ENCODE data around the gene CYP19A1. TPM values are rescaled to one million over a fixed set of nuclear protein-coding genes. Genes with fewer than 3 reads are reported as not detected.

Gene CYP19A1
- total RNA-seq, 1 donor from 2014 or later = 0.95 TPM

DNA sequence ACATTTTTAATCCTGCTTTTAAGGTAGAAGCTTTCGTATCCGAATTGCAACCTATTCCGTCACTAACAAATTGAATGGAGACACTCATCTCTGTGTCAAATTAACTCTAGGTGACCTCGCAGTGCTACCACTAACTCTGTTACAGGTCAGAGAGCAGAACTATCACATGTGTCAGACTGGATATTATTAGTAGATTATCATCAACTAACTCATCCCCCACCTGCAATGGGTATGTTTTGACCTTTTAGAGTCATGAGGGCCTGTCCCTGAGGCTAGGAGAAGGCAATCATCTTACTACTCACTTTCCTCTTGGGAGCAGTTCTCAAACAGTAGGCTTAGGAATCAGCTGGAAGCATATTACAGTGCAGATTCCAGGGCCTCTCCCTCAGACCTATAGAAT lies 5.1 kb upstream of the CYP19A1 start:
- intact Hi-C loops (cut with DNase I) = no loop called here
- no peak for DNase-seq
- H3K27ac ChIP-seq = no peak overlapping the region
- no peaks in the 10 kb centered on the region for H3K9me3 ChIP-seq
- ATAC-seq = no peak
- peaks cover 6% of the 10 kb centered on the region for H3K4me1 ChIP-seq
- no peaks in the 10 kb centered on the region for H3K36me3 ChIP-seq
- peaks cover 14% of the 10 kb centered on the region for H3K27me3 ChIP-seq (ENCODE audit: low read depth)
- H3K4me3 ChIP-seq = no peak overlapping the region
- TF ChIP-seq, protein P1, sequence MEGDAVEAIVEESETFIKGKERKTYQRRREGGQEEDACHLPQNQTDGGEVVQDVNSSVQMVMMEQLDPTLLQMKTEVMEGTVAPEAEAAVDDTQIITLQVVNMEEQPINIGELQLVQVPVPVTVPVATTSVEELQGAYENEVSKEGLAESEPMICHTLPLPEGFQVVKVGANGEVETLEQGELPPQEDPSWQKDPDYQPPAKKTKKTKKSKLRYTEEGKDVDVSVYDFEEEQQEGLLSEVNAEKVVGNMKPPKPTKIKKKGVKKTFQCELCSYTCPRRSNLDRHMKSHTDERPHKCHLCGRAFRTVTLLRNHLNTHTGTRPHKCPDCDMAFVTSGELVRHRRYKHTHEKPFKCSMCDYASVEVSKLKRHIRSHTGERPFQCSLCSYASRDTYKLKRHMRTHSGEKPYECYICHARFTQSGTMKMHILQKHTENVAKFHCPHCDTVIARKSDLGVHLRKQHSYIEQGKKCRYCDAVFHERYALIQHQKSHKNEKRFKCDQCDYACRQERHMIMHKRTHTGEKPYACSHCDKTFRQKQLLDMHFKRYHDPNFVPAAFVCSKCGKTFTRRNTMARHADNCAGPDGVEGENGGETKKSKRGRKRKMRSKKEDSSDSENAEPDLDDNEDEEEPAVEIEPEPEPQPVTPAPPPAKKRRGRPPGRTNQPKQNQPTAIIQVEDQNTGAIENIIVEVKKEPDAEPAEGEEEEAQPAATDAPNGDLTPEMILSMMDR (IDR thresholded peaks at IDR 0.05) = no peak

DNA sequence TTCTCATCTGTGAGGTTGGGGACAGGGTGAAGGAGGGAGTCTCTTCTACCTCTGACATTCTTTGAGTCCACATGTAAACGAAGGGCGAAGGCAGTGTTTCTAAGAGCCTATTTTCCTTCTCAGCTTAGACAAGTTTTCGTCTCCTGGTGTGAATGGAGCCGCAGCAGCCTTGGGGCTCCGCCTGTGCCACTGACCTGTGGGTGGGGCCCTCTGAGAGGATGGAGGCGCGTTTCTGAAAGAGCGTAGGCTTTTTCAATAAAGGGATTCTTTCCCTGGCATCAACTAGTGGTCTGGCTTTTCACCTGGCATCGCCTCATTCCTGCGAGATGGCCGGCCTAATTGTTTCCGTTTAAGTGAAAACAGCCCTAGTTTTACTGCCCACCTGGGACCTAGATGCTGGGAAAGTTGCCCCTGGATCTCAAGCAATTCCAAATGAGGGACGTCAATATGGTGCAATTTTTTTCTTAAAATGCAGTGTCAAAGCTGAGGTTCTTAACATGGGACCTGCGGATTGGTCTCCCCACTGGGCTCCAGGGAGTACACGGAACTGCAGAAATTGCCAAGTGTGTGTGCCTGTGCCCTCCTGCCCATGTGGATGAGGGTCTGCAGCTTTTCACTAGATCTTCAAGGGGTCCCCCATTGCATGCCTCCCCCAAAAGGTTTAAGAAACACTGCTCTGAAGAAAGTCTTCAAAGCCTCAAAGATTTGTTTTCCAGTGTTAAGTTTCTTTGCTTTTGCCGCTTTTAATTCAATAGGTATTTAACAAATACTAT lies 4.0 kb upstream of the CYP19A1 start:
- intact Hi-C loops (cut with DNase I) = no loop called here
- peak in 1 of 2 donors; percentile 9 for ATAC-seq

DNA sequence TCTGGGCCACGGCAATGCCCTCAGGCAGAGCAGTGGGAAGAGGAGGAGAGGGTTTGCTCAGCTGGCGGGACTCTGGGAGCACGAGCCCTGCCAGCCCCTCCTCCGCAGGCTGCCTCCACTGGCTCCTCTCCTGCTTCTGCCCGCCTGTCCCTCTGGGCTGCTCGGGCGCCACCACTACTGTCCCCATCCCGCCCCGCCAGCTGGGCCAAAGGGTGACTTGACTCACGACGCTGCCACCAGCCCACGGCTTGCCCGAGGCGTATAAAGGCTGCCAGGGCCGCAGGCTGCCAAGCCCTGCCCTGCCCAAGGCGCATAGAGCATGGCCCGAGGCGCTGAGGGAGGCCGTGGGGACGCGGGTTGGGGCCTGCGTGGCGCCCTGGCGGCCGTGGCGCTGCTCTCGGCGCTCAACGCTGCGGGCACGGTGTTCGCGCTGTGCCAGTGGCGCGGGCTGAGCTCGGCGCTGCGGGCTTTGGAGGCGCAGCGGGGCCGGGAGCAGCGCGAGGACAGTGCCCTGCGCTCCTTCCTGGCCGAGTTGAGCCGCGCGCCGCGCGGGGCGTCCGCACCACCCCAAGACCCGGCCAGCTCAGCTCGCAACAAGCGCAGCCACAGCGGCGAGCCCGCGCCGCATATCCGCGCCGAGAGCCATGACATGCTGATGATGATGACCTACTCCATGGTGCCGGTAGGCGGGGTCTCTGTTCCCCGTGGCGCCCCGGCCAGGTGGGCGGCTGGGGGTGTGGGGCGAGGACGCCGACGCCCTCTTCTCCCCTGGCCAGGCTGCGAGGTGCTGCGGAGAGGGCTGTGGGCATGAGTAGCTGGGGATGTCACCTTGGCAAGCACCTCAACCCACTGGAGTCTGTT lies 3.2 kb upstream of the CYP19A1 start, which contains the start of gene GLDN:
TSS of gene GLDN (plus strand) at position 290 of the 861 bp plus-strand sequence. CDS start at position 320, 30 bp downstream.
- H3K27ac ChIP-seq = peak within 1 kb of the TSS; percentile 76
- peaks cover 6% of the 10 kb centered on the region for H3K4me1 ChIP-seq
- intact Hi-C loops (cut with DNase I) = no loop called here
- H3K4me3 ChIP-seq = peak within 1 kb of the TSS; percentile 59
- DNase-seq = peak; percentile 87
- TF ChIP-seq, protein P1 (IDR thresholded peaks at IDR 0.05) = no peak
- H3K9me3 ChIP-seq = no peaks in the 10 kb centered on the region
- H3K27me3 ChIP-seq (ENCODE audit: low read depth) = peaks cover 14% of the 10 kb centered on the region
- no peaks in the 10 kb centered on the region for H3K36me3 ChIP-seq
- peak; percentile 88 to 94 for ATAC-seq

More for the DNA sequence above, 4.0 kb upstream of the CYP19A1 start:
- no peaks in the 10 kb centered on the region for H3K36me3 ChIP-seq
- H3K4me3 ChIP-seq = peak overlapping the region; percentile 59
- peaks cover 6% of the 10 kb centered on the region for H3K4me1 ChIP-seq
- H3K27ac ChIP-seq = peak overlapping the region; percentile 76
- DNase-seq = no peak
- H3K27me3 ChIP-seq (ENCODE audit: low read depth) = peaks cover 14% of the 10 kb centered on the region
- TF ChIP-seq, protein P1 (IDR thresholded peaks at IDR 0.05) = no peak
- H3K9me3 ChIP-seq = no peaks in the 10 kb centered on the region

DNA sequence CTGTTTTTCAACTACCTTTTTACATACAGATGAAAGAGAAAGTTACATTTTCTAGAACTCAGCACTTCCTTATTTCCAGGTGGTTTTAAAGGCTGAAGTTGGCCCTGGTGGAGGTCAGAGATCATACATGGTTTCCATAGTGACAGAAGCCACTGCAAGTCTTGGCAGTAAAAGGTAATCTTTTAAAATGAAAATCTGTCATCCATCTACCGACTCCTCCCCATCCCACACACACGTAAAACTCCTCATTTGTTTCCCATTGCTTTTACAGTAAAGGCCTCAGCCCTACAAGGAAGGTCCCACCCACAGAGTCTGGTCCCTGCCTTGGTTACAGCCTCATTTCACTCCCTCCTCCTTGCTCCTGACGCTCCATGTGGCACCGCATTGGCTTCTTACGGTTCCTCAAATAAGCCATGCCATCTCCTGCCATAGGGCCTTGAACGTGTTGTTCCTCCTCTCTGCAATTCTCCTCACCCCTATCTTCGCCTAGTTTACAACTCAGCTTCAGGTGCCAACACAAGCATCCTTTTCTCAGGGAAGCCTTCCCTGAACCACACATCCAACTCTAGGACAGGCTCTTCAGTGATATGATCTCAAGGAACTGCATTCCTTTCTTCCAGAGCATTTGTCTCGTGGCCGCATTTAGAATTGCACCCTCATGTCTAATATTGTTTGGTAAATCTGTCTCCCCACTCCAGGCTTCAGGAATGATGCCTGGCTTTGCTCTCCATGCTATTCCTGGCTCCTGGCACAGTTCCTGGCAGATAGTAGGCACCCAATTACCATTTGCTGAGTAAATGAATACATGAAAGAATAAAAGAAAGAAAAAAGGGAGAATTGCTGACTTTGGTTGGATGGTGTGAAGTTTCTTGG lies 2.6 kb downstream of the CYP19A1 start:
- Histone ChIP-seq H3K9me3 (no peaks in the 10 kb centered on the region), H3K4me3 (no peak overlapping the region), H3K27me3 (ENCODE audit: low read depth) (no peaks in the 10 kb centered on the region), H3K36me3 (no peaks in the 10 kb centered on the region), H3K27ac (no peak overlapping the region), H3K4me1 (peaks cover 23% of the 10 kb centered on the region)
- no peak for DNase-seq
- TF ChIP-seq, protein P1 (IDR thresholded peaks at IDR 0.05) = no peak
- peak in 1 of 2 donors; percentile 13 for ATAC-seq
- intact Hi-C loops (cut with DNase I) = no loop called here

DNA sequence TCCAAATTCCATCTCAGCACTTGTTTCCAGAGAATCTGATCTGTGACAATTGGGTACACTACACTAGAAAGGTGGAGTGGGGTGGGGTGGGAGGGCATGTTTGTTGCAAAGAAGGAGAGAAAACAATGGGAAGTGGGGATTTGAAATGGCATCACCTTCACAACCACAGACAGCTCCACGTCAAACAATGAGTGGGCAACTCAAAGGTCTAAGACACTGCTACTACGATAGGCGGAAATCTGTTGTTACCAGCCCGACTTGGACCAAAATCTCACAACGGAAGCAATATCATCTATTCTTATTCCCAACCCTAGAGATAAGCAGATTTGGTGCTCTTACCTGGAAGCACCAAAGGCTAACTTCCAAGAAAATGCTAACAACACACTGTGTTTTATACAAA lies 3.3 kb downstream of the CYP19A1 start:
- no peak for DNase-seq
- Histone ChIP-seq H3K9me3 (no peaks in the 10 kb centered on the region), H3K27me3 (ENCODE audit: low read depth) (no peaks in the 10 kb centered on the region), H3K27ac (no peak overlapping the region), H3K36me3 (no peaks in the 10 kb centered on the region), H3K4me3 (no peak overlapping the region), H3K4me1 (peaks cover 23% of the 10 kb centered on the region)
- intact Hi-C loops (cut with DNase I) = no loop called here
- TF ChIP-seq, protein P1 (IDR thresholded peaks at IDR 0.05) = no peak
- no peak for ATAC-seq

Data from lower lobe of right lung (tissue), 2 donors.